Liver (tissue), 9 donors: ENCODE results near the gene GAS2L1. TPM values are rescaled to one million over a fixed set of nuclear protein-coding genes. Genes with fewer than 3 reads are reported as not detected.

ENCODE experiments used
- DNase-seq: peaks from one replicate; pipeline ENCODE4 v3.0.0-alpha.2; 2017; ENCODE audit warnings: low spot score
- H3K27ac ChIP-seq, 2 donors: one replicate each; pipeline ENCODE4 v1.7.0; 2013; ENCODE audit warnings: inconsistent platforms in 2 of 2, low read length in 2 of 2, control low read depth in 1 of 2, low read depth in 1 of 2, mild to moderate bottlenecking in 1 of 2
- H3K27me3 ChIP-seq, 4 donors: one replicate each; pipeline versions ENCODE4 v1.6.1 to v1.7.0; 2013; ENCODE audit warnings: low read length in 3 of 4, inconsistent platforms in 1 of 4, mild to moderate bottlenecking in 1 of 4, moderate library complexity in 1 of 4; ENCODE audit not compliant: control insufficient read depth in 4 of 4, insufficient read depth in 4 of 4
- H3K36me3 ChIP-seq, 4 donors: one replicate each; pipeline versions ENCODE4 v1.6.1 to v1.7.0; 2013; ENCODE audit warnings: low read length in 3 of 4, mild to moderate bottlenecking in 3 of 4, low read depth in 1 of 4, moderate library complexity in 1 of 4; ENCODE audit not compliant: control insufficient read depth in 4 of 4, insufficient read depth in 3 of 4
- H3K4me1 ChIP-seq, 4 donors: one replicate each; pipeline versions ENCODE4 v1.6.1 to v1.7.0; 2013; ENCODE audit warnings: low read length in 3 of 4, mild to moderate bottlenecking in 3 of 4, moderate library complexity in 1 of 4; ENCODE audit not compliant: control insufficient read depth in 4 of 4, insufficient read depth in 4 of 4
- H3K4me3 ChIP-seq, 3 donors: one replicate each; pipeline versions ENCODE4 v1.6.1 to v1.7.0; 2013; ENCODE audit warnings: low read length in 3 of 3, control low read depth in 1 of 3, low read depth in 1 of 3, mild to moderate bottlenecking in 1 of 3
- H3K9ac ChIP-seq, 2 donors: one replicate each; pipeline ENCODE4 v1.7.0; 2013; ENCODE audit warnings: low read length in 2 of 2, mild to moderate bottlenecking in 2 of 2, moderate library complexity in 2 of 2, control low read depth in 1 of 2, low read depth in 1 of 2
- H3K9me3 ChIP-seq, 4 donors: one replicate each; pipeline versions ENCODE4 v1.6.1 to v1.7.0; 2013; ENCODE audit warnings: low read length in 3 of 4; ENCODE audit not compliant: control insufficient read depth in 4 of 4
- CTCF ChIP-seq: fragments of 150-350 bp; IDR thresholded peaks from 2 replicates; pipeline ENCODE4 v1.5.1; 2017; ENCODE audit warnings: improper control_type of control experiment, low read depth, low read length; ENCODE audit not compliant: missing input control
- EGR1 ChIP-seq, 2 donors: IDR thresholded peaks; 2 replicates each; pipeline ENCODE4 v1.6.1; 2016 to 2018; ENCODE audit warnings: antibody characterized with exemption in 2 of 2, low read depth in 2 of 2
- FOXA1 ChIP-seq: IDR thresholded peaks from 2 replicates; pipeline ENCODE4 v1.6.1; 2016; ENCODE audit warnings: antibody characterized with exemption
- FOXA2 ChIP-seq: IDR thresholded peaks from 2 replicates; pipeline ENCODE4 v1.6.1; 2016; ENCODE audit warnings: antibody characterized with exemption
- GABPA ChIP-seq, 2 donors: IDR thresholded peaks in 1 of 2; conservative IDR thresholded peaks in 1 of 2; 2 replicates each; pipeline ENCODE4 v1.6.1; 2016; ENCODE audit warnings: antibody characterized with exemption in 2 of 2, mild to moderate bottlenecking in 1 of 2, moderate library complexity in 1 of 2
- HNF4A ChIP-seq, 2 donors: conservative IDR thresholded peaks; 2 replicates each; pipeline ENCODE4 v1.6.1; 2016; ENCODE audit warnings: antibody characterized with exemption in 2 of 2, mild to moderate bottlenecking in 2 of 2
- HNF4G ChIP-seq: IDR thresholded peaks from 2 replicates; pipeline ENCODE4 v1.6.1; 2016; ENCODE audit warnings: antibody characterized with exemption
- RAD21 ChIP-seq, 2 donors: IDR thresholded peaks; 2 replicates each; pipeline ENCODE4 v1.6.1; 2016; ENCODE audit warnings: antibody characterized with exemption in 2 of 2, mild to moderate bottlenecking in 2 of 2
- REST ChIP-seq: IDR thresholded peaks from 2 replicates; pipeline ENCODE4 v1.6.1; 2016; ENCODE audit warnings: antibody characterized with exemption, mild to moderate bottlenecking
- RXRA ChIP-seq, 2 donors: IDR thresholded peaks; 2 replicates each; pipeline ENCODE4 v1.6.1; 2017 to 2018; ENCODE audit warnings: antibody characterized with exemption in 2 of 2, mild to moderate bottlenecking in 1 of 2
- SP1 ChIP-seq: IDR thresholded peaks from 2 replicates; pipeline ENCODE4 v1.6.1; 2018; ENCODE audit warnings: antibody characterized with exemption, mild to moderate bottlenecking
- TAF1 ChIP-seq: conservative IDR thresholded peaks from 2 replicates; pipeline ENCODE4 v1.6.1; 2016; ENCODE audit warnings: antibody characterized with exemption, mild to moderate bottlenecking
- YY1 ChIP-seq: IDR thresholded peaks from 2 replicates; pipeline ENCODE4 v1.6.1; 2016; ENCODE audit warnings: antibody characterized with exemption, mild to moderate bottlenecking
- WGBS: extraction: QIAGEN DNeasy Blood & Tissue Kit; methylation state at CpG from one replicate; pipeline ENCODE4 v1.1.7; 2013; 5-methylcytosine and 5-hydroxymethylcytosine counted together
- polyA plus RNA-seq, 2 donors: library from polyadenylated mRNA; stranded (reverse) in 1 of 2; unstranded in 1 of 2; fragments of 200-250 nt in 1 of 2; fragments of >200 nt in 1 of 2; fragmentation: Nextera tagmentation in 1 of 2; extraction: Ambion mirVana in 1 of 2; gene quantifications; one replicate each; pipeline versions ENCODE4 v1.2.1 to v1.2.3, GENCODE V29; 2013 to 2015
- total RNA-seq, 2 donors: library from RNA; depleted of rRNA; stranded (reverse); fragments of >200 nt; gene quantifications; one replicate each; pipeline ENCODE4 v1.2.3, GENCODE V29; 2014
- donor health status: healthy.
- donor health status: healthy.
- donor health status: healthy.
- donor health status: healthy.
- donor health status: healthy.

The GAS2L1 gene
- total and polyA plus RNA-seq, 4 donors, result 4.0 to 11.4 (median 8.9) TPM

- Histone ChIP-seq H3K36me3 (peaks cover 14 to 38% (median 29%) of the 10 kb centered on the region in 4 donors), H3K27ac (no peak overlapping the region), H3K9ac (no peak overlapping the region), H3K4me1 (peaks cover 9 to 29% (median 22%) of the 10 kb centered on the region in 4 donors), H3K27me3 (no peaks in the 10 kb centered on the region), H3K4me3 (no peak overlapping the region), H3K9me3 (no peaks in the 10 kb centered on the region)
- TF ChIP-seq YY1 (no peak), HNF4A (conservative IDR thresholded peaks at IDR 0.05) (no peak), FOXA2 (no peak)
- WGBS, result 90% methylated on average over 17 of the region's 17 CpGs
- DNase-seq, result no peak
Observed at GRCh38 chr22:29301716-29302401, 4.6 kb upstream of the GAS2L1 start.

GRCh38 chr22:29302402-29302680 is 4.1 kb upstream of the GAS2L1 start:
- Histone ChIP-seq H3K27me3 (no peaks in the 10 kb centered on the region), H3K27ac (peak overlapping the region in 1 of 2 donors; percentile 32), H3K4me1 (peaks cover 9 to 32% (median 24%) of the 10 kb centered on the region in 4 donors), H3K4me3 (no peak overlapping the region), H3K9me3 (no peaks in the 10 kb centered on the region), H3K9ac (no peak overlapping the region), H3K36me3 (peaks cover 10 to 33% (median 24%) of the 10 kb centered on the region in 4 donors)
- DNase-seq, result no peak
- TF ChIP-seq EGR1 (IDR thresholded peaks at IDR 0.05; ENCODE audit: low read depth in 2 of 2) (no peak), SP1 (no peak), REST (no peak), GABPA (IDR thresholded peaks at IDR 0.05 in 1 of 2, conservative IDR thresholded peaks at IDR 0.05 in 1 of 2) (no peak), FOXA1 (no peak), RXRA (IDR thresholded peaks at IDR 0.05) (no peak), TAF1 (no peak), YY1 (no peak)
- 43% methylated on average over 2 of the region's 2 CpGs for WGBS

- DNase-seq, result no peak
- Histone ChIP-seq H3K9ac (no peak overlapping the region), H3K27ac (peak overlapping the region; percentile 32 to 43), H3K27me3 (no peaks in the 10 kb centered on the region), H3K4me3 (no peak overlapping the region), H3K36me3 (peaks cover 6 to 28% (median 19%) of the 10 kb centered on the region in 4 donors), H3K9me3 (no peaks in the 10 kb centered on the region), H3K4me1 (peaks cover 10 to 37% (median 29%) of the 10 kb centered on the region in 4 donors)
- 31% methylated on average over 13 of the region's 13 CpGs for WGBS
- TF ChIP-seq RAD21 (IDR thresholded peaks at IDR 0.05), result peak; percentile 10 to 33
- TF ChIP-seq HNF4G, result no peak
- peak; percentile 25 for TF ChIP-seq CTCF
Observed at GRCh38 chr22:29302681-29303465, 3.6 kb upstream of the GAS2L1 start.
